Colonic mucosa (tissue), 4 donors: ENCODE data around the gene CCL16. TPM values are rescaled to one million over a fixed set of nuclear protein-coding genes. Genes with fewer than 3 reads are reported as not detected.

ENCODE experiments used
- DNase-seq: peaks from one replicate; pipeline ENCODE4 v3.0.0-alpha.2; 2020
- H3K27ac ChIP-seq: fragments of 200-600 bp; one replicate; pipeline ENCODE4 v1.8.0; 2021
- H3K27me3 ChIP-seq: fragments of 200-600 bp; one replicate; pipeline ENCODE4 v1.8.0; 2021
- H3K36me3 ChIP-seq: fragments of 200-600 bp; one replicate; pipeline ENCODE4 v1.8.0; 2021
- H3K4me1 ChIP-seq: fragments of 200-600 bp; one replicate; pipeline ENCODE4 v1.8.0; 2021; ENCODE audit warnings: mild to moderate bottlenecking
- H3K4me3 ChIP-seq: fragments of 200-600 bp; one replicate; pipeline ENCODE4 v1.8.0; 2021
- H3K9ac ChIP-seq, 2 donors: one replicate each; pipeline ENCODE4 v1.7.0; 2013; ENCODE audit warnings: control low read depth in 2 of 2, low read depth in 2 of 2, low read length in 2 of 2
- H3K9me3 ChIP-seq: fragments of 200-600 bp; one replicate; pipeline ENCODE4 v1.8.0; 2021
- intact Hi-C: fragments of 100-400 bp; cut with DNase I; formaldehyde crosslinking; loops from one replicate; pipeline ENCODE4 v1.14.1; 2022
- total RNA-seq, 2 donors: library from RNA; stranded (reverse); fragmentation: NEBNext Ultra II Directional in 1 of 2; extraction: Animal tissue kit (Norgen Biotek cat#: 25700) in 1 of 2; gene quantifications; one replicate each; pipeline ENCODE4 v1.2.1, GENCODE V29; 2021
- TF ChIP-seq, protein P1 (sequence below): fragments of 200-600 bp; IDR thresholded peaks from one replicate; pipeline ENCODE4 v1.8.0; 2022; ENCODE audit warnings: antibody characterized with exemption, mild to moderate bottlenecking
- donor health status: healthy.
- donor health status: DM: no; HTN: no; CAD: no.
- donor health status: DM: no; HTN: no; CAD: no.

Gene CCL16, protein sequence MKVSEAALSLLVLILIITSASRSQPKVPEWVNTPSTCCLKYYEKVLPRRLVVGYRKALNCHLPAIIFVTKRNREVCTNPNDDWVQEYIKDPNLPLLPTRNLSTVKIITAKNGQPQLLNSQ
- not detected for total RNA-seq

DNA sequence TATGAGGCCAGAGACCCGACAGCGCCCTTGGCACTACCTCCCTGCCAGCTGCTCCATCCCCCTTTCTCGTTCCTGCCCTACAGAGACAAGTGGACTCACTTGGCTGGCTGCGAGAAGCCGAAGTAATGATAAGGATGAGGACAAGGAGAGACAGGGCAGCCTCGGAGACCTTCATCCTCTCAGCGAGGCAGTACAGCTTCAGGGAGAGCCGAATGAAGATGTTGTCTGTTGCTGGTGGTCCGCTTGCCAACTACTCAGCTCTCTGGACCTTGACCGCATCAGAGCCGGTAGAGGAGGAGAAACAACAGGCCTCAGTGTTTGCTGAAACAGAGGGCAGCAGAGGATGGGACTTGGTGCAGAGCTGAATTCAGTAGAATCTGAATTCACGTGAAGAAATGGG, at the start of gene CCL16:
Gene CCL16, minus strand, starts transcription at position 252 of the 400 bp plus-strand sequence. Its CDS starts 77 bp downstream, at position 175.
- TF ChIP-seq, protein P1, sequence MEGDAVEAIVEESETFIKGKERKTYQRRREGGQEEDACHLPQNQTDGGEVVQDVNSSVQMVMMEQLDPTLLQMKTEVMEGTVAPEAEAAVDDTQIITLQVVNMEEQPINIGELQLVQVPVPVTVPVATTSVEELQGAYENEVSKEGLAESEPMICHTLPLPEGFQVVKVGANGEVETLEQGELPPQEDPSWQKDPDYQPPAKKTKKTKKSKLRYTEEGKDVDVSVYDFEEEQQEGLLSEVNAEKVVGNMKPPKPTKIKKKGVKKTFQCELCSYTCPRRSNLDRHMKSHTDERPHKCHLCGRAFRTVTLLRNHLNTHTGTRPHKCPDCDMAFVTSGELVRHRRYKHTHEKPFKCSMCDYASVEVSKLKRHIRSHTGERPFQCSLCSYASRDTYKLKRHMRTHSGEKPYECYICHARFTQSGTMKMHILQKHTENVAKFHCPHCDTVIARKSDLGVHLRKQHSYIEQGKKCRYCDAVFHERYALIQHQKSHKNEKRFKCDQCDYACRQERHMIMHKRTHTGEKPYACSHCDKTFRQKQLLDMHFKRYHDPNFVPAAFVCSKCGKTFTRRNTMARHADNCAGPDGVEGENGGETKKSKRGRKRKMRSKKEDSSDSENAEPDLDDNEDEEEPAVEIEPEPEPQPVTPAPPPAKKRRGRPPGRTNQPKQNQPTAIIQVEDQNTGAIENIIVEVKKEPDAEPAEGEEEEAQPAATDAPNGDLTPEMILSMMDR = no peak

DNA sequence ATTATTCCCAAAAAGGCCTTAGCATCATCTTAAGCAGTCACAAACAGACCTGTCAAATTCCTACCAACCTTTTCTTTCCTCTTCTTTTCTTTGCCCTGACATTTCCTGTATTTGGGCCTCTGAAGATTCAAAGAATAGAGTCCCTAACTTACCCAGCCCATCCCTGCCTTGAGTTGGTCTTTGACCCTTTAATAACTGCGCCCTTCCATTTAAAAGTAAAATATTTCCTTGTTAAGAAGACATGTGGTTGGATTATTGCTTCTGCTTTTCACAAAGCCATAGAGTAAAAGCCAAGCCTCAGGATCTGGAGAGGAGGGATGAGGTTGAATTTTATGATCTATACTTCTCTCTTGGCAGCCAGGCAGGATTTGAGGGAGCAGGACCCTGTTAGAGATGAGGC, 49.7 kb upstream of the CCL16 start:
- H3K27me3 ChIP-seq = no peaks in the 10 kb centered on the region
- no peaks in the 10 kb centered on the region for H3K4me1 ChIP-seq
- intact Hi-C loops = no loop called here
- no peaks in the 10 kb centered on the region for H3K36me3 ChIP-seq
- no peaks in the 10 kb centered on the region for H3K9me3 ChIP-seq
- peak overlapping the region; percentile 58 for H3K27ac ChIP-seq
- H3K9ac ChIP-seq = no peak overlapping the region
- no peak overlapping the region for H3K4me3 ChIP-seq
- no peak for DNase-seq
- TF ChIP-seq, protein P1 = no peak

More for the DNA sequence above, at the start of gene CCL16:
- Histone ChIP-seq H3K4me3 (no peak within 1 kb of the TSS), H3K36me3 (no peaks in the 10 kb centered on the region), H3K4me1 (no peaks in the 10 kb centered on the region), H3K9ac (no peak within 1 kb of the TSS), H3K27ac (no peak within 1 kb of the TSS), H3K9me3 (no peaks in the 10 kb centered on the region), H3K27me3 (no peaks in the 10 kb centered on the region)
- DNase-seq = no peak
- intact Hi-C loops = no loop called here

DNA sequence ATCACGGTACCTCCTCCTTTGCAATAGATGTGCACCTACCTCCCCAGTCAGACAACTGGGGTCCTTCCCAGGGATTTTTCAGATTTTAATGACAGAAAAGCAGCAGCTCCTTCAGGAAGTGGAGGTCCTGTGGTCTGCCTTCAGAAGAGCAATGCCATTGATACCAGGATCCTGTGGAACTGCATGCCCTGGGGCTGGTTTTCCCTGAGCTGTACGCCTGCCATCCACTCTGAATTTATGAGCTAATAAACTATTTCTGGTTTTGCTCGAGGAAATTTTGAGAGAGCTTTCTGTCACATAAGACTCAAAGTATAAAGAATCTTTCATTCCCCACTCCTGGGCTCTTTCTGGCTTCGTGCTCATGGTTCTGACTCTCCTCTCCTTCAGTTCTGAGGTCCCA, 46.5 kb upstream of the CCL16 start:
- intact Hi-C loops = no loop called here
- no peak overlapping the region for H3K4me3 ChIP-seq
- H3K9ac ChIP-seq = no peak overlapping the region
- no peaks in the 10 kb centered on the region for H3K36me3 ChIP-seq
- H3K4me1 ChIP-seq = no peaks in the 10 kb centered on the region
- no peak for DNase-seq
- H3K9me3 ChIP-seq = no peaks in the 10 kb centered on the region
- H3K27ac ChIP-seq = no peak overlapping the region
- TF ChIP-seq, protein P1 = no peak
- no peaks in the 10 kb centered on the region for H3K27me3 ChIP-seq

DNA sequence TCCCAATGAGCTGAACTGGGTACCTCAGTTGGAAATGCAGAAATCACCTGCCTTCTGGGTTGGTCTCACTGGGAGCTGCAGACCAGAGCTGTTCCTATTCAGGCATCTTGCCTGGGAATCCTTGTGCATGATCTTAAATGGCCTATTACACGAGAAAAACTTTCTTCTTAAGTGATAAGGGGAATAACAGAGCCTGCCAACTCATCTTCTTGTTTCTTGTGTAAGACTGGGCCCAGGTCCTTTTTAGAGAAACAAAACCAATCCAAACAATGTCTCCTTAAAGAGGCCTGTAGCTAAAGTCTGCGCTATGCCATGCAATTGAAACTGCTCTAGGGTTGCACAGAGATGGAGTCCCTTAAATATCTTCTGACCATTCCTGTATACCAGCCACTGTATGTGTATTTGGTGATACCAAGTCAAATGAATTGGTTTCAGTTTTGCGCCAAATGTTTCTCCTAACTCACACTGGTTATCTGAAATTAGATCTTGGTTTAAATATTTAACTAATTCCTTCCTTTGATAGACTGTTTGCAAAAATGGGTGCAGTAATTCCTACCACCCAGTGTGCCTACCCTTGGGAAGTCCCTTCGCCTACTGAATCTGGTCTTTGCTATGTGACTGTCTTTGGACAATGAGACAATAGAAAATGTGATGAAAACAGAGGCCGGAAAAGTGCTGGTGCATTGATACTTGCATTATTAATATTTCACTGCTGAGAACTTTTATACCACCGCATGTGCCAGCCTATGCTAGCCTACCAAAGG, 43.0 kb upstream of the CCL16 start:
- H3K9ac ChIP-seq = no peak overlapping the region
- intact Hi-C loops = no loop called here
- no peak overlapping the region for H3K27ac ChIP-seq
- H3K9me3 ChIP-seq = no peaks in the 10 kb centered on the region
- no peaks in the 10 kb centered on the region for H3K4me1 ChIP-seq
- no peak overlapping the region for H3K4me3 ChIP-seq
- no peaks in the 10 kb centered on the region for H3K27me3 ChIP-seq
- DNase-seq = no peak
- TF ChIP-seq, protein P1 = no peak
- no peaks in the 10 kb centered on the region for H3K36me3 ChIP-seq

DNA sequence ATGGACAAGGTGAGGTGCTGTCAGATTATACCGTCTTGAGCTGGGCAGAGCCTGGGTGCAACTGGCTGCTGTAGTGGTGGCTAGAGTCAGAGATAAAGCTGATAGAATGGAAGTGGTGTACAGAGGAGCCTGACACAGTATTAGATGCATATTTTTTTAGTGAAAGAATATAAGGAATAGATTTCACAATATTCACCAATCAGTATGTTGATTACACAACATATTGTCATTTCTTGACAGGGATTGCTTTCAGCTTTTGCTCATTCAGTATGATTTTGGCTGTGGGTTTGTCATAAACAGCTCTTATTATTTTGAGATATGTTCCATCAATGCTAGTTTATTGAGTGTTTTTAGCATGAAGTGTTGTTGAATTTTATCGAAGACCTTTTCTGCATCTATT, 38.1 kb upstream of the CCL16 start:
- Histone ChIP-seq H3K27ac (no peak overlapping the region), H3K27me3 (no peaks in the 10 kb centered on the region), H3K9me3 (no peaks in the 10 kb centered on the region), H3K36me3 (no peaks in the 10 kb centered on the region), H3K4me3 (no peak overlapping the region), H3K9ac (no peak overlapping the region), H3K4me1 (no peaks in the 10 kb centered on the region)
- intact Hi-C loops = no loop called here
- no peak for DNase-seq
- TF ChIP-seq, protein P1 = no peak
